Stomach (tissue), 4 donors: Measurements from ENCODE around the gene RRP9.

ENCODE experiments used
- EP300 ChIP-seq: sonication (generic); formaldehyde crosslinking; IDR thresholded peaks from one replicate; pipeline ENCODE4 v1.6.1; 2017; ENCODE audit warnings: antibody characterized with exemption
- POLR2AphosphoS5 ChIP-seq, 3 donors: sonication (generic); formaldehyde crosslinking; IDR thresholded peaks; one replicate each; pipeline ENCODE4 v1.6.1; 2016; ENCODE audit warnings: antibody characterized with exemption in 3 of 3
- TF ChIP-seq, protein P1 (sequence below), 7 experiments: fragments of 450-650 bp in 4 of 7; fragments of 200-600 bp in 3 of 7; sonication (generic) in 3 of 7; IDR thresholded peaks; one replicate each; pipeline ENCODE4 v1.5.1; 2016 to 2019; ENCODE audit warnings: antibody characterized with exemption in 7 of 7, control low read depth in 2 of 7, mild to moderate bottlenecking in 1 of 7

DNA sequence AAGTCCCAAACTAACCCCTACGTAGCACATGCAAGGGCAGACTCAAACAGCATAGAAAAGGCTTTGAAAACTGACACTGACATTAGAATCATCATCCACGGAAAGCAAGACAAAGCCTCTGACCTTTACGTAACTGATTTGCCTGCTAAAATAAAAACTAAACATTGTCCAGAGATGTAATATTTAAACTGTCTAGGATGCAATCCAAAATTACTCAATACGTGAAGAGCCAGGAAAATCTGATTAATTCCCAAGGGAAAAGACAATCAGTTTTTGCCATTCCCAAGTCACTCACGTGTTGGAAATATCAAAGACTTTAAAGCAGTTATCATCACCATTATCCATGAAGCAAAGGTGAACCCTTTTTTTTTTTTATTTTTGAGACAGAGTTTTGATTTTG is 25.3 kb downstream of the RRP9 start:
- TF ChIP-seq, protein P1, sequence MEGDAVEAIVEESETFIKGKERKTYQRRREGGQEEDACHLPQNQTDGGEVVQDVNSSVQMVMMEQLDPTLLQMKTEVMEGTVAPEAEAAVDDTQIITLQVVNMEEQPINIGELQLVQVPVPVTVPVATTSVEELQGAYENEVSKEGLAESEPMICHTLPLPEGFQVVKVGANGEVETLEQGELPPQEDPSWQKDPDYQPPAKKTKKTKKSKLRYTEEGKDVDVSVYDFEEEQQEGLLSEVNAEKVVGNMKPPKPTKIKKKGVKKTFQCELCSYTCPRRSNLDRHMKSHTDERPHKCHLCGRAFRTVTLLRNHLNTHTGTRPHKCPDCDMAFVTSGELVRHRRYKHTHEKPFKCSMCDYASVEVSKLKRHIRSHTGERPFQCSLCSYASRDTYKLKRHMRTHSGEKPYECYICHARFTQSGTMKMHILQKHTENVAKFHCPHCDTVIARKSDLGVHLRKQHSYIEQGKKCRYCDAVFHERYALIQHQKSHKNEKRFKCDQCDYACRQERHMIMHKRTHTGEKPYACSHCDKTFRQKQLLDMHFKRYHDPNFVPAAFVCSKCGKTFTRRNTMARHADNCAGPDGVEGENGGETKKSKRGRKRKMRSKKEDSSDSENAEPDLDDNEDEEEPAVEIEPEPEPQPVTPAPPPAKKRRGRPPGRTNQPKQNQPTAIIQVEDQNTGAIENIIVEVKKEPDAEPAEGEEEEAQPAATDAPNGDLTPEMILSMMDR (IDR thresholded peaks at IDR 0.05) = no peak
- no peak for TF ChIP-seq EP300
- TF ChIP-seq POLR2AphosphoS5 (IDR thresholded peaks at IDR 0.05) = no peak
